ENCODE results near the gene RAB40B.
"Not testable (repeated sequence)": the region's sequence is repeated elsewhere in the genome, so short reads cannot be mapped to it uniquely, and the experiment has no call there.

The RAB40B gene, protein sequence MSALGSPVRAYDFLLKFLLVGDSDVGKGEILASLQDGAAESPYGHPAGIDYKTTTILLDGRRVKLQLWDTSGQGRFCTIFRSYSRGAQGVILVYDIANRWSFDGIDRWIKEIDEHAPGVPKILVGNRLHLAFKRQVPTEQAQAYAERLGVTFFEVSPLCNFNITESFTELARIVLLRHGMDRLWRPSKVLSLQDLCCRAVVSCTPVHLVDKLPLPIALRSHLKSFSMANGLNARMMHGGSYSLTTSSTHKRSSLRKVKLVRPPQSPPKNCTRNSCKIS

DNA sequence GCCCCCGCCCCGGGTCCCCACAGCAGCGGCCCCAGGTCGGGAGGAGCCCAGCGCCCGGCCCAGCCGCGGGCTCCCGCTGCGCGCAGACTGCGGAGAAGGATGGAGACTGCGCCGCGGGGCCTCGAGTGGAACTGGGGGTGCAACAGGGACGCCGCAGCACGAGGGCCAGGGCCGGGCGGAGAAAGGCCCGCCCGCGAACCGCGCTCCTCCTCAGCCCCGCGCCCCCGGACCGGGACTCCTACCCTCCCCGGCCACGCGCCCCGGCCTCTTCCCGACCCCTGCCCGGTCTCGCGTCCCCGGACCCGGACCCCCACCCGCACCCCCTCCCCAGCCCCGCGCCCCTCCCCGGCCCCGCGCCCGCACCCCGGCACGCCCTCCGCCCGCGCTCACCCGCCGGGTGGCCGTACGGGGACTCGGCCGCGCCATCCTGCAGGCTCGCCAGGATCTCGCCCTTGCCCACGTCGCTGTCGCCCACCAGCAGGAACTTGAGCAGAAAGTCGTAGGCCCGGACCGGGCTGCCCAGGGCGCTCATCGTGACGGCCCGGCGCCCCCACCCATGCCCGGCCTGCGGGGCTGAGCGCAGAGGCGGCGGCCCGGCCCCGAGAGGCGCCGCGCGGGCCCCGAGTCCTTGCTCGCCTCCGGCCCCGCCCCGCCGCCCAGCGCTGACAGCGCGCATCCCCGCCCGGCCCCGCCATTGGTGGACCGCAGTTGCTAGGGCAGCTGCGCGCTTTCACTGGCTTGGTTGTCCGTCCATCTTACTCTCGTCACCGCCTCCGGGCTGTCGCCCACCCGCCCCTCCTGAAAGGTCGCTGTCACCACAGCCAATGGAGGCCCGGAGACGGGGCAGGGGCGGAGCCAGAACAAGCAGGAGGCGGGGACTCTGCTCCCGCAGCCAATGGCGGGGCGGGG, at the start of gene RAB40B:
RAB40B (minus strand) TSS at position 634 of the 909 bp plus-strand sequence; CDS start at position 532, 102 bp downstream.
- DNase-seq: peak; percentile 95 to 97 (median 97)

DNA sequence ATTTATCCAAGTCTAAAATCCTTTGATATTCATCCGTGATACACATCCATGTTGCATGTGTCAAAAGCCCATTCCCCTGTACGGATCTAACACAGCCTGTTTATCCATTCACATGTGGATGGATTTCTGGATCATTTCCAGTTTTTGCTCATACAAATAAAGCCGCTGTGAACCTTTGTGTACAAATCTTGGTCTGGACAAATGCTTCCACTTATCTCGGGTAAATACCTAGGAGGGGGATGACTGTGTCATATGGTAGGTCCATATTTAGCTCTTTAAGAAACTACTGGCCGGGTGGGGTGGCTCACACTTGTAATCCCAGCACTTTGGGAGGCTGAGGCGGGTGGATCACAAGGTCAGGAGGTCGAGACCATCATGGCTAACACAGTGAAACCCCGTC, 47.0 kb upstream of the RAB40B start:
- no peak for DNase-seq

DNA sequence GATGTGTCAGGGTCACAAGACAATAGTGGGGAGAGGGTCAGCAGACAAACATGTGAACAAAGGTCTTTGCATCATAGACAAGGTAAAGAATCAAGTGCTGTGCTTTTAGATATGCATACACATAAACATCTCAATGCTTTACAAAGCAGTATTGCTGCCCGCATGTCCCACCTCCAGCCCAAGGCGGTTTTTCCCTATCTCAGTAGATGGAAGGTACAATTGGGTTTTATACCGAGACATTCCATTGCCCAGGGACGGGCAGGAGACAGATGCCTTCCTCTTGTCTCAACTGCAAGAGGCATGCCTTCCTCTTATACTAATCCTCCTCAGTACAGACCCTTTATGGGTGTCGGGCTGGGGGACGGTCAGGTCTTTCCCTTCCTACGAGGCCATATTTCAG, 46.2 kb upstream of the RAB40B start:
- not testable (repeated sequence) for DNase-seq

DNA sequence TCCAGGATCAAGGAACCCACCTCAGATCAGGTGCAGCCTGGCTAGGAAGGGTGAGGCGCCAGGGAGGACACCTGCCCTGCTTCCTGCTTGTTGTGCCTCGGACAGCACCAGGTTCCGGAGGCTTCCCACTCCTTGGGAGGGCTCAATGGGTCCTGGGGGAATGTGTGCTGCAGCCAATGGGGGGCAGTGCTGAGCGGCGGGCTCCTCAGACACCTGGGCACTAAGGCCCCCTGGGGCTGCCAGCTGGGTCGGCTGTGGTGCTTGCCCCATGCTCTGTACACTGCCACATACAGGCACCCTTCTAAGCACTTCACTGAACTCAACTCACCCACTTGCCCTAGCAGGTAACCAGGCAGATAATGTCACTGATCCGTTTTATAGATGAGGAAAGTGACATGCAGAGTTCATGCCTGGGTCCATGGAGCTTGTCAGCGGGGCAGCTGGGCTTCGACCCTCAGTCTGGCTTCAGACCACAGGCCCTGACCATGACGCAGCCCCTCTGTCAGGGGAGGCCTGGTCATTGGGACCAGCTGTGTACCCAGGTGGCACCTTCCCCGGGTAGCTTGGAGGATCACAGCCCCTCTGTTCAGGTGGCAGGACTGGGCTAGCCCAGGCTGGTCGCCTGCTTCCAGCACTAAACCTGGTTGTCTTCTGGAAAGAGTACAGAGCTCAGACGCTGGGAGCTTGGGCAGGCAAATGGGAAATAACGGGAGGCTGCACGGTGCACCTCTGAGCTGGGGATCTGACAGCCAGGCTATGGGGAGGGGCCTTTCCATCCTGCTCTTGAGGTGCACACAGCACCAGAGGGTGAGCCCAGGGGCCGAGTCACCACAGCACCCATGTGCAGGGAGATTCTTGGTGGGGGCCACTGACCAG, 45.1 kb upstream of the RAB40B start:
- no peak for DNase-seq

DNA sequence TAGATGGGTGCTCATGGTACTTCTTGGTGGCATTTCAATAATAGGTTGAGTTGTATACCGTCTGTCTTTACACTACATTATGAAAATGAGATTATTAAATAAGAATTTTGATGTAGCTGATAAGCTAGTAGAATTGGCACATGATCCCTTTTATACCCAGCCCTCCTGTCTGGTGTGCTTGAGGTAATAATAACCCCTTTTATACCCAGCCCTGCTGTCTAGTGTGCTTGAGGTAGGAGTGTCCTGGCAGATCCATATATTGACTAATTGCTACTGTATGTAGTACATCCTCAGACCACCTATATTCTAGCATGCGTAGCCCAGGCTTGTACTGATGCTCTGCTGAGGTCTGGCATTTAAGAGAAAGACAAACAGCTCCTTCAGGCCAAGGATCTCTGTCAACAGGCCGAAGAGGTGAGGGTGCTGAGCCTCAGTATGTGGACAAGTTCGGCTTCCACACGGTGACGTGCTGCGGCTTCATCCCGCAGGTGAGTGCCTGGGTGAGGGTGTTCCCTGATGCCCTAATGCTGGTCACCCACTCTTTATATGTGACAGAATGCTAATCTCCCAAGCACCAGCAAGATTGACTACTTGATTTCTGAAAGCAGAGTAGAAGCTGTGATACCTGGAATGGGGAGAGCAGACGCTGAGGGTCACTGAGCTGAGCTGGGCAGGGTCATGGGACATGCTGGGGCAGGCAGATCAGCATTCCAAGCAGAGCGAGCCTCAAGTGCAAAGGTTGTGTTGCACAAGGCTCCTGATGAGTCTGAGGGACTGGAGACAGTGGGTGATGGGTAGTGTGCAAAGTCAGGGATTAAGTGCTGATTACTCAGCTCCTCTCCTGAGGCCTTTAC, 42.6 kb upstream of the RAB40B start:
- DNase-seq: peak in 1 of 3 experiments; percentile 8

DNA sequence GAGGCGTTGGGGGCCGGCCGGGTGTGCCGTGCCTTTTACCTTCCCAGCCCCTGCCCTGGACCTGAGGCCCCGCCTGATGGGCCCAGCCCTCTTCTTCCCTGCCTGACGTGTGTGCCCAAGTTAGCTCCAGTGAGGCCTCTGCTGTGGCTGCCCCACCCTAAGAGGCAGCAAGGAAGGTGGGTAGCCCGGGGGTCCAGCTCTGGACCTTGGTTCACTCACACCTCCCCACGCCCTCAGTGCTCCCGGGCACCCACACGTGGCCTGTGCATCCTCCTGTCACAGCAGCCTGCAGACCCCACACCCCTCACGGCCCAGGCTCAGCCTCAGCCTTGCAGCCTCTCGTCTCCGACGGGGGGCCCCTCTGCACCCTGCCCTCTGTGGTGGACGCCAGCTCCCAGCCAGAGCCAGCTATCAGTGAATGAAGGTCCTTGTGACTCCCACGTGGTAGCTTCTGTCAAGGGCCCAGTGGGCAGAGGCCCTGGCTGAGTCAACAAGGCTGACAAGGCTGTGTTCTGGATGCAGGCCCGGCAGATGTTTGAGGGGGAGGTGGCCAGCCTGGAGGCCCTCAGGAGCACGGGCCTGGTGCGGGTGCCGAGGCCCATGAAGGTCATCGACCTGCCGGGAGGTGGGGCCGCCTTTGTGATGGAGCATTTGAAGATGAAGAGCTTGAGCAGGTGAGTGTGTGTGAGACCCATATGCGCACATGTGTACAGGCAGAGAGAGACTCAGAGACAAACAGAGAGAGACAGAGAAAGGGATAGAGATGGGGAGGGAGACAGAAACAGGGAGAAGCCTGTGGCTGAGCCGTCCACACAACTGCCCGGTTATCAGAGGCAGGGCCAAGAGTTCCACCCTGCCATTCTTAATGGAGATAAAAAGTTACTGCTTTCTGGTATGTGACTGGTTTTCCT, 39.7 kb upstream of the RAB40B start:
- DNase-seq: no peak

DNA sequence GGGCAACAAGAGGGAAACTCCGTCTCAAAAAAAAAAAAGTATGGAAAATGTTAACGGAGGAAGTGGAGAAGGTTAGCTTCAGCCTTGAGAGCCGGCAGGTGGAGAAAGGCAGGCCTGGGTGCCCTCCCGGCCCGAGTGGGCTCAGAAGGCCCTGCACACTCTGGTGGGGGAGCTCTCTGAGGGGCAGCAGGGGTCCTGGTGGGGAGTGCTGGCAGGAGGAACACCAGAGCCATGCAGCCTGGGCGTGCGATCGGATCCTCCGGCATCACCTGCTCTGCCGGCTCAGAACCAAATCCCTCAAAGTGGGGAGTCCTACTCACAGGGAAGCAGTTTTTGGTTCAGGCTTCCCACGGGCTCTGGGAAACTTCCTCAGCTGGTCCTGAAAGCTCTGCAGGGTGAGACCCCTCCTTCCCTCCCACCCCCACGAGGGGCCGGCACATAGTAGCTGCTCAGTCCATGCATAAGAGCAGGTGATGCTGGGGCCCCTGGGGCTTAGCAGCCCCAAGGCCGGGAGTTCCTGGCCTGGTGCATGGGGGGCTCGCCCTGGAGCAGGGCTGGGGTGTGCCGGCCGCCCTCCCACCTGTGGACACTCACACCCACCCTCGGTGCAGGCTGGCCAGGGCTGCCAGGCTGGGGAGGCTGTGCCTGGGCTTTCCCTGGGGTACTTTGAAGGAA, 38.1 kb upstream of the RAB40B start:
- no peak for DNase-seq

DNA sequence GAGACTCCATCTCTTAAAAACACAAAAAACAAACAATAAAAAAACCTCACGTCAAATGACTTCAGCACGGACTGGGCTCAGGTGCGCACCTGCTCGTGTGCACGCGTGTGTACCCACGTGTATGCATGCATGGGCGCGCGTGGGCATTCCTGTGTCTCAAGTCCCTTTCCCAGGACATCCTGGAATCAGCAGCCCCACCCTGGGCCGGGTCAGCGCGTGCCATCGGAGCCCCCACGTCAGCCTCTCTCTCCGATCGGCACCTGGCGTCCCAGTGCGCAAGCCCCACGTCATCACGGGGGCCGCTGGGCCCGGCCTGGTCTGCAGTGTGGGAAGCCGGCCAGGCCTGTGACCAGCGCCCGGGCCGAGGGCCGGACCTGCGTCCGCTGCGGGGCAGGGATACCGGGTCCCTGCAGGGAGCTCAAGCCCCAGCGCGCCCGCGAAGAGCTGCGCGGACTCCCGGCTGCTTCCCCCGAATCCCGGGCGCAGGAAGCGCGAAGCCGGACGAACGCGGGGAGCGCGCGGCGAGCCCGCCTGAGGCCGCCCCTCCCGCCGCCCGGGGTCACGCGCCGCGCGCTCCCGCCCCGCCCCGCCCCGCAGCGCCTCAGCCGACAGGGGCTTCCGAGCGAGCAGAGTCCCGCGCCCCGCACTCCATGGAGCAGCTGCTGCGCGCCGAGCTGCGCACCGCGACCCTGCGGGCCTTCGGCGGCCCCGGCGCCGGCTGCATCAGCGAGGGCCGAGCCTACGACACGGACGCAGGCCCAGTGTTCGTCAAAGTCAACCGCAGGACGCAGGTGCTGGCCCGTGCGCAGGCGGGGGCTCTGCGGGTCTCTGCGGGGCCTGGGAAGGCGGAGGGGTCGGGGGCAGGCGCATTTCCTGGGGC, 36.7 kb upstream of the RAB40B start, which contains the start of gene FN3K:
FN3K (plus strand) TSS at position 629 of the 880 bp plus-strand sequence; CDS start at position 651, 22 bp downstream.
- DNase-seq: peak; percentile 28 to 87 (median 85)

DNA sequence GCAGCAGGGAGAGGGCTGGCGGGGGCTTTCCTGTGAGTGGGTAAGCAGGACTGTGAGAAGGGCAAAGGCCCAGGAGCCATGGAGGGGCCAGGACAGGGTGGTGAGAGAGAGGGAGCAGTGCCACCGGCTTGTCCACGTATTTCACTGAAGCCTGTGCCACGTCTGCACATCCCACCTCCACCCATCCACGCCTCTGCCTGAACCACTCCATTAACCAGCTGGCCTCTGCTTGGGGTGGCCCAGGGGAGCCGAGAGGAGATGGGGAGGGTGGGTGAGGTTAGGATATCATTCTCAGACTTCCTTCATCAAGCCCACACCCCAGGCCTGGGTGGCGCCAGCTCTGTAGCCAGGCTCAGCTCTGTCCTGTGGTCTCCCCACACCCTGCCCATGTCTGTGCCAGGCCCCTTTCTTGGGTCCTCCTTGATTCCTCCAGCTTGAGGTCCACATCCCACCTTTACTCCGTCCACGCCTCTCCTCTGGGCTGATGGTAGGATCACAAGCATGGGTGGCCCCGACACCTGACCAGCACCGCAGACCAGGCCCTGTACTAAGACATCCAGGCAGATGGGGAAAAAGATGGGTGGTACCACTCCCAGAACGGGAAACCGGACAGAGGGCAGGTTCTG, 33.7 kb upstream of the RAB40B start:
- DNase-seq: no peak

DNA sequence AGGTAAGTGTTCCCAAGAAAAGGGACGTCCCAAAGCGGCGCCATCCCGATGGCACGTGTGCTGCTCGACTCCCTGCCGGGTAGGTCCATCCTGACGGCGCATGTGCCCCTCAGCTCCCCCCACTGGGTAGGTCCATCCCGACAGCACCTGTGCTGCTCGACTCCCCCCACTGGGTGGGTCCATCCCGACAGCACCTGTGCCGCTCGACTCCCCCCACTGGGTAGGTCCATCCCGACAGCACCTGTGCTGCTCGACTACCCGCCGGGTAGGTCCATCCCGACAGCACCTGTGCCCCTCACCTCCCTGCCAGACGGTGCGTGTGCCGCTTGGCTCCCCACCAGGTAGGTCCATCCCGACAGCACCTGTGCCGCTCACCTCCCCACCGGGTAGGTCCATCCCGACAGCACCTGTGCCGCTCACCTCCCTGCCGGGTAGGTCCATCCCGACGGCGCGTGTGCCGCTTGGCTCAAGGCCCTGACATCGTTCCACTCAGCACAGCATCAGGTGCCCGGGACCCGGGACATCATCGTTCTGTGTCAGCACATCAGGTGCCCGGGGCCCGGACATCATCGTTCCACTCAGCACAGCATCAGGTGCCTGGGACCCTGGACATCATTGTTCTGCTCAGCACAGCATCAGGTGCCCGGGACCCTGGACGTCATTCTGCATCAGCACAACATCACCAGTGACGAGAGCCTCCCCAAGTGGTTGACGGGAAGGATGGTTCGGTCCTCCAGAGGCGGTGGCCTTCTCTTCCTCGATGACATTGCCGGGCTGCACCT, 31.2 kb upstream of the RAB40B start:
- DNase-seq: no peak

DNA sequence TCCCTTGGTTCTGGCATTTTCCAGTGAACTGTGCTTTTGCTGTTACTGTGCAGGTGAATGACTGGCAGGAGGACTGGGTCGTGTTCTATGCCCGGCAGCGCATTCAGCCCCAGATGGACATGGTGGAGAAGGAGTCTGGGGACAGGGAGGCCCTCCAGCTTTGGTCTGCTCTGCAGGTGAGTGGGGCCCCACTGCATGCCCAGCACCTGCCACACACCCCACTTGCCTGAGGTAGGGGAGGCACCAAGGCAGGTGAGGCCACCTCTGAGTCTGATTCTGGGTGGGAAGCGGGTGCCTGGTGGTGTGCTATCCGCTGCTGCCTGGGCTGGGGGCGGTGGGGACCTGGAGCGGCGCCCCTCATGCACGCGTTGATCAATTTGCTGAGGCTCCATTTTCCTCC, 27.9 kb upstream of the RAB40B start:
- DNase-seq: no peak

DNA sequence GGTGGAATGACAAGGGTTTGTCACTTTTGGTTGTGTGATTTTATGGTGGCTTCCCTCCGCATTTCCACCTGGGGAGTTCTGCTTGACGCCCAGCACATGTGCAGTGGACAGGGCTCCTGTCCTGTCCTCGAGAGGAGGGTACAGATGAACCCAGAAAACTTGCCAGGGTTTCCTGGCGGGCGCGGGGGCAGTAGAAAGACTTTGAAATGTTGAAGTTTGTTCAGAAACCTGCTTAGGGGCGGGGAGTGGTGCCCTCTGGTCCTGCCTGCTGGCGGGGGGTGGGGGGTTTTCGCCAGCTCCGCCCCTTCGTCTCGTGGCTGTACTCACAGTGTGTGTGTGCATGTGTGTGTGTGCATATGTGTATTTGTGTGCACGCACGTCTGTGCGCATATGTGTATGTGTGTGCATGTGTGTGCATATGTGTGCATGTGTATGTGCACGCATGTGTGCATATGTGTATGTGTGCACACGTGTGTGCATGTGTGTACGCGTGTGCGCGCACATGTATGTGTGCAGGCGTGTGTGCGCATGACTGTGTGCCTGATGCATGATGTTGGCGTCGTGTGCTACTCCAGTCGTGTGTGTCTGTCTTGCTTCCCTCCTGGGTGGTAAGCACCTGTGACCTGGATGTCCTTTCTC, 24.8 kb upstream of the RAB40B start:
- DNase-seq: no peak

DNA sequence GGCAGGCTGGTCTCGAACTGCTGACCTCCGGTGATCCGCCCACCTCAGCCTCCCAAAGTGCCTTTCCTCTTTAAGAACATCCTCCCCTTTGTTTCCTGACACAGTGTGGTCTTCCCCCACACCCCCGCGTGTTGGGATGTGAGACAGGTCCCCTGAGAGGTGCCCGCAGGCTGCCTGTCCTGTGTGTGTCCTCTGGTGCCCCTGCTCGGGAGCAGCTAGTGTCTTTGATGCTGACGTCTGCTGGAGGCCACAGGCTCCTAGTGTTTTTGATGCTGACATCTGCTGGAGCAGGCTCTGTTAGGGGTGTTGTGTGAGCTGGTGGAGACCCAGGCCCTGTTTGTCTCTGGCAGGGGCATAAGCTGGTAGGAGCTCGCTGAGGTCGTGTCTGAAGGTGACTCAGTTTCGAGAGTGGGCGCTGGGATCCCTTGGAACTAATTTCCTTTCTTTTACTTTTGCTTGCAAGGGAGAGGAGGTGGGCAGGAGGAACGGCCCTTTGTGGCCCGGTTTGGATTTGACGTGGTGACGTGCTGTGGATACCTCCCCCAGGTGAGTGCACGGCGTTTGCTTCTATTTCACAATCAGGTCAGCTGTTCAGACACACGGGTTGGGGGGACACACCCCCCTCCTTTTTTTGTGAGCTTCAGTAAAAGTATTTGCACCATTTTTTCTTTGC, 24.0 kb upstream of the RAB40B start:
- DNase-seq: no peak

DNA sequence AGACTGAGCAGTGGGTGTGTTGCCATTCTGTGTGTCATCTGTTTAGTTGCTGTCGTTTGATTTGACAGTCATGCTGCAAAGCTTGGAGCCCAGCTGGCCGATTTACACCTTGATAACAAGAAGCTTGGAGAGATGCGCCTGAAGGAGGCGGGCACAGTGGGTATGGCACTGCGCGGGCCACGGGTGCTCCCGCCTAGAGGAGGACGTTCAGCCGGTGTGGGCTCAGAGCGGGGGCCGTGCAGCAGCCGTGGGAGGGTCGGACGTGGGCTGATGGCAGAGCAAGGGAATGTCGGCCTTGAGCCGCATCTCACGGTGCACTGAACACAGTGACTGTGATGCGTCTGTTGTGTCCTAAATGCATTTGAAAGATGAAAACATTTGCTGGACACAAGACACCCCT, 21.7 kb upstream of the RAB40B start:
- DNase-seq: no peak

DNA sequence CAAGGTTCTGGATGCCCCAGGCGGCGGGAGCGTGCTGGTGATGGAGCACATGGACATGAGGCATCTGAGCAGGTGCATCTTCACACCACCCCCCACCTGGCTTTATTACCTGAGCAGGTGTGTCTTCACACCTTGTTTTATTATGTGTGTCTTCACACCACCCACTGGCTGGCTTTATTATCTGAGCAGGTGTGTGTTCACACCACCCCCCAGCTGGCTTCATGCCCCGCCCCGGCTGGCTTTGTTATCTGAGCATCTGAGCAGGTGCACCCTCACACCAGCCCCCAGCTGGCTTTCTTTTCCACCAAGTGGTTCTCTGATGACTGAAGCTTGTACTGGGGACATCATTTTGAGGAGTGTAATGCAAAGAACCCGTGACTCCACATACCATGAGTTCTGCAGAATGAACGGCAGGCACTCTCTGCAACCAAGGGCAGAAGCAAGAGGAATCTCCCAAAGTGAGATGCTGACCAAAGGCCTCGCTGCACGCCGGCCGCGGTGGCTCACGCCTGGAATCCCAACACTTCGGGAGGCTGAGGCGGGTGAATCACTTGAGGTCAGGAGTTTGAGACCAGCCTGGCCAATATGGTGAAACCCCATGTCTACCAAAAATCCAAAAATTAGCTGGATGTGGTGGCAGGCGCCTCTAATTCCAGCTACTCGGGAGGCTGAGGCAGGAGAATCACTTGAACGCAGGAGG, 20.6 kb upstream of the RAB40B start:
- peak; percentile 5 to 15 (median 11) for DNase-seq
